ENCODE measurements around the gene TMEM44.
"Not testable (repeated sequence)": the region's sequence is repeated elsewhere in the genome, so short reads cannot be mapped to it uniquely, and the experiment has no call there.

The TMEM44 gene

GRCh38 chr3:194549853-194550252, 83.4 kb downstream of the TMEM44 start:
- H3K27me3 ChIP-seq (ENCODE audit: insufficient read depth, low read length, poor library complexity, severe bottlenecking), result no peaks in the 10 kb centered on the region
- H3K36me3 ChIP-seq (ENCODE audit: insufficient read depth, low read length), result no peaks in the 10 kb centered on the region
- H3F3A ChIP-seq (ENCODE audit: low read depth), result no peaks in the 10 kb centered on the region
- no peaks in the 10 kb centered on the region for H4K20me1 ChIP-seq (ENCODE audit: insufficient read depth, low read length, poor library complexity, severe bottlenecking)
- no peaks in the 10 kb centered on the region for H3K9me2 ChIP-seq (replicated peaks; ENCODE audit: low read depth, low read length)
- TF ChIP-seq CTCF (conservative IDR thresholded peaks at IDR 0.05; ENCODE audit: low read length) (no peak), EZH2phosphoT487 (IDR thresholded peaks at IDR 0.05; ENCODE audit: borderline replicate concordance) (no peak)
- H3K4me2 ChIP-seq (ENCODE audit: low read depth, low read length, poor library complexity, severe bottlenecking), result no peak overlapping the region
- no peak overlapping the region for H3K4me3 ChIP-seq (ENCODE audit: low read length, poor library complexity, severe bottlenecking)
- H3K9me3 ChIP-seq (ENCODE audit: insufficient read depth, low read depth, low read length), result no peaks in the 10 kb centered on the region
- H3K79me2 ChIP-seq (ENCODE audit: insufficient read depth, low read length), result no peaks in the 10 kb centered on the region
- H2AFZ ChIP-seq (ENCODE audit: low read length), result no peak overlapping the region
- H3K9ac ChIP-seq (ENCODE audit: low read depth, low read length, poor library complexity, severe bottlenecking), result no peak overlapping the region
- H3K4me1 ChIP-seq (ENCODE audit: insufficient read depth, low read length, poor library complexity, severe bottlenecking), result peaks cover 4% of the 10 kb centered on the region

- H4K20me1 ChIP-seq (ENCODE audit: insufficient read depth, low read length, poor library complexity, severe bottlenecking), result no peaks in the 10 kb centered on the region
- H3F3A ChIP-seq (ENCODE audit: low read depth), result no peaks in the 10 kb centered on the region
- H3K4me2 ChIP-seq (ENCODE audit: low read depth, low read length, poor library complexity, severe bottlenecking), result no peak overlapping the region
- no peaks in the 10 kb centered on the region for H3K36me3 ChIP-seq (ENCODE audit: insufficient read depth, low read length)
- peaks cover 4% of the 10 kb centered on the region for H3K4me1 ChIP-seq (ENCODE audit: insufficient read depth, low read length, poor library complexity, severe bottlenecking)
- no peaks in the 10 kb centered on the region for H3K9me3 ChIP-seq (ENCODE audit: insufficient read depth, low read depth, low read length)
- H3K9ac ChIP-seq (ENCODE audit: low read depth, low read length, poor library complexity, severe bottlenecking), result no peak overlapping the region
- 0 out of 2 replicates have a peak overlapping the region, but pooled peaks have one; percentile 33 for H2AFZ ChIP-seq (ENCODE audit: low read length)
- H3K4me3 ChIP-seq (ENCODE audit: low read length, poor library complexity, severe bottlenecking), result no peak overlapping the region
- H3K79me2 ChIP-seq (ENCODE audit: insufficient read depth, low read length), result no peaks in the 10 kb centered on the region
- no peaks in the 10 kb centered on the region for H3K27me3 ChIP-seq (ENCODE audit: insufficient read depth, low read length, poor library complexity, severe bottlenecking)
- H3K9me2 ChIP-seq (replicated peaks; ENCODE audit: low read depth, low read length), result no peaks in the 10 kb centered on the region
- no peak for TF ChIP-seq EZH2phosphoT487 (IDR thresholded peaks at IDR 0.05; ENCODE audit: borderline replicate concordance)
- no peak for TF ChIP-seq CTCF (conservative IDR thresholded peaks at IDR 0.05; ENCODE audit: low read length)
Measured at GRCh38 chr3:194548346-194549321, 84.6 kb downstream of the TMEM44 start.

- no peaks in the 10 kb centered on the region for H3K79me2 ChIP-seq (ENCODE audit: insufficient read depth, low read length)
- H3F3A ChIP-seq (ENCODE audit: low read depth), result no peaks in the 10 kb centered on the region
- H3K9ac ChIP-seq (ENCODE audit: low read depth, low read length, poor library complexity, severe bottlenecking), result no peak overlapping the region
- H3K27me3 ChIP-seq (ENCODE audit: insufficient read depth, low read length, poor library complexity, severe bottlenecking), result no peaks in the 10 kb centered on the region
- H3K4me1 ChIP-seq (ENCODE audit: insufficient read depth, low read length, poor library complexity, severe bottlenecking), result peaks cover 4% of the 10 kb centered on the region
- no peak overlapping the region for H3K4me3 ChIP-seq (ENCODE audit: low read length, poor library complexity, severe bottlenecking)
- H3K4me2 ChIP-seq (ENCODE audit: low read depth, low read length, poor library complexity, severe bottlenecking), result no peak overlapping the region
- H3K9me2 ChIP-seq (replicated peaks; ENCODE audit: low read depth, low read length), result no peaks in the 10 kb centered on the region
- no peaks in the 10 kb centered on the region for H3K9me3 ChIP-seq (ENCODE audit: insufficient read depth, low read depth, low read length)
- no peaks in the 10 kb centered on the region for H3K36me3 ChIP-seq (ENCODE audit: insufficient read depth, low read length)
- TF ChIP-seq CTCF (conservative IDR thresholded peaks at IDR 0.05; ENCODE audit: low read length), result no peak
- no peak for TF ChIP-seq EZH2phosphoT487 (IDR thresholded peaks at IDR 0.05; ENCODE audit: borderline replicate concordance)
- H2AFZ ChIP-seq (ENCODE audit: low read length), result no peak overlapping the region
- H4K20me1 ChIP-seq (ENCODE audit: insufficient read depth, low read length, poor library complexity, severe bottlenecking), result no peaks in the 10 kb centered on the region
Measured at GRCh38 chr3:194547042-194547441, 86.2 kb downstream of the TMEM44 start.

GRCh38 chr3:194545538-194545937, 87.7 kb downstream of the TMEM44 start:
- H3K9me2 ChIP-seq (replicated peaks; ENCODE audit: low read depth, low read length); H3K79me2 ChIP-seq (ENCODE audit: insufficient read depth, low read length); H3F3A ChIP-seq (ENCODE audit: low read depth); H3K4me3 ChIP-seq (ENCODE audit: low read length, poor library complexity, severe bottlenecking); H3K4me1 ChIP-seq (ENCODE audit: insufficient read depth, low read length, poor library complexity, severe bottlenecking); H3K9ac ChIP-seq (ENCODE audit: low read depth, low read length, poor library complexity, severe bottlenecking); H3K4me2 ChIP-seq (ENCODE audit: low read depth, low read length, poor library complexity, severe bottlenecking); H2AFZ ChIP-seq (ENCODE audit: low read length); H3K9me3 ChIP-seq (ENCODE audit: insufficient read depth, low read depth, low read length); H3K27me3 ChIP-seq (ENCODE audit: insufficient read depth, low read length, poor library complexity, severe bottlenecking); H3K36me3 ChIP-seq (ENCODE audit: insufficient read depth, low read length); H4K20me1 ChIP-seq (ENCODE audit: insufficient read depth, low read length, poor library complexity, severe bottlenecking): not testable (repeated sequence)

All from Loucy (cell line).